Fibroblast of lung (primary cell): ENCODE data around the gene COCH.

Experiments
- CTCF ChIP-seq, 2 donors: IDR thresholded peaks in 1 of 2; conservative IDR thresholded peaks in 1 of 2; 1 replicate in 1 of 2; 2 replicates in 1 of 2; pipeline ENCODE4 v1.5.1; 2011 to 2012; ENCODE audit warnings: low read length in 2 of 2, control low read depth in 1 of 2, inconsistent platforms in 1 of 2, low read depth in 1 of 2, mild to moderate bottlenecking in 1 of 2
- EZH2 ChIP-seq: IDR thresholded peaks from 2 replicates; pipeline ENCODE4 v1.5.1; 2012; ENCODE audit warnings: low read length, control low read depth, mild to moderate bottlenecking; ENCODE audit errors: missing control alignments

DNA sequence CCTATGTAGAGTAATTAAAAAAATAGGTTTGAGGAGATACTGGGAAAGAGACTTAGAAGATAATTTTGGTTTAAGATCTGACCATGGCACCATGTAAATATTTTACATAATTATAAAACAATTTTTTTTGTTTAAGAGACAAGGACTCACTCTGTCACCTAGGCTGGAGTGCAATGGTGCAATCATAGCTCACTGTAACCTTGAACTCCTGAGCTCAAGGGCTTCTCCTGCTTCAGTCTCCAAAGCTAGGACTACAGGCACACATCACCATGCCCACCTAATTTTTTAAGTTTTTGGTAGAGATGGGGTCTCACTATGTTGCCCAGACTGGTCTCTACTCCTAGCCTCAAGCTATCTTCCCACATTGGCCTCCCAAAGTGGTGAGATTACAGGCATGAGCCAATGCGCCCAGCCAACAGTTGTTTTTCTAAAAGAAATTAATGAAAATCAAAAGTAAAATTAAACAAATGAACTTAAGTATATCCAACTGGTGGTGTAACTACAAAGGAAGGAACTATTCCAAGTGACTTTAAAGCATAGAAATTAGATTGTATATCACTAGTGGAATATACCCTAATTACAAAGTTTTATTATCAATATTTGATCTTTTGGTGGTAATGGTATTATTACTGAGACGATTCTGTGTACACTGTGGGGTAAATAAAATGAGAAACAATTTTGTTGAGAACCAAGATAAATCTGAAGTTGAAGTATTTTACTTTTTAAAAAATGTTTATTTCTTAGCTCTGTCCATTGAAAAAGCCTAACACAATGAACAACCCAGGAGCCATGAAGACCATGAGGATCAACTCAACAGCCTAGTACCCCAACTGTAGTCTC is 29.1 kb downstream of the COCH start:
- TF ChIP-seq CTCF (conservative IDR thresholded peaks at IDR 0.05 in 1 of 2, IDR thresholded peaks at IDR 0.05 in 1 of 2; ENCODE audit: low read depth in 1 of 2, low read length in 2 of 2) (no peak), EZH2 (no peak)
